Calu3 (cell line): ENCODE data around the gene APBB1. TPM values are rescaled to one million over a fixed set of nuclear protein-coding genes. Genes with fewer than 3 reads are reported as not detected.

Source experiments
- BruUV-seq: library from RNA; stranded (reverse); fragments of 400-500 nt; replicated peaks from 2 replicates; lab custom pipeline; 2021; lab: Mats Ljungman, UMichigan
- CTCF ChIA-PET: fragments of 300-600 bp; sonication (Branson Sonifier 250); formaldehyde crosslinking; loops from one replicate; lab custom pipeline; 2022; ENCODE audit warnings: antibody characterized with exemption; lab: Charles Lee
- DNase-seq: peaks from one replicate; pipeline ENCODE4 v3.0.0; 2022
- H3K27ac Mint-ChIP-seq: one replicate; pipeline ENCODE4 v1.8.0; 2022; ENCODE audit warnings: mixed read lengths; ENCODE audit not compliant: unreplicated experiment
- H3K27me3 Mint-ChIP-seq: one replicate; pipeline ENCODE4 v1.8.0; 2022; ENCODE audit warnings: mixed read lengths; ENCODE audit not compliant: unreplicated experiment
- H3K36me3 Mint-ChIP-seq: one replicate; pipeline ENCODE4 v1.8.0; 2022; ENCODE audit warnings: mild to moderate bottlenecking, moderate library complexity, mixed read lengths; ENCODE audit not compliant: insufficient read depth, unreplicated experiment
- H3K4me1 Mint-ChIP-seq: one replicate; pipeline ENCODE4 v1.8.0; 2022; ENCODE audit warnings: mild to moderate bottlenecking, low read depth, mixed read lengths; ENCODE audit not compliant: unreplicated experiment
- H3K4me3 Mint-ChIP-seq: one replicate; pipeline ENCODE4 v1.8.0; 2022; ENCODE audit warnings: mild to moderate bottlenecking, low read depth, moderate library complexity, mixed read lengths; ENCODE audit not compliant: unreplicated experiment
- H3K9me3 Mint-ChIP-seq: one replicate; pipeline ENCODE4 v1.8.0; 2022; ENCODE audit warnings: low read depth, mixed read lengths; ENCODE audit not compliant: unreplicated experiment
- CTCF ChIP-seq: fragments of 200-600 bp; IDR thresholded peaks from one replicate; pipeline ENCODE4 v1.8.0; 2022; ENCODE audit warnings: antibody characterized with exemption; ENCODE audit not compliant: unreplicated experiment
- intact Hi-C: fragments of 100-400 bp; cut with micrococcal nuclease; formaldehyde crosslinking; loops from one replicate; pipeline ENCODE4 v1.10.0; 2022; ENCODE audit not compliant: unreplicated experiment
- total RNA-seq: library from RNA; stranded (reverse); gene quantifications from 2 replicates; pipeline ENCODE4 v1.2.3, GENCODE V29; 2022

APBB1 gene
- total RNA-seq, 1 experiment from 2014 or later, result 2.8 TPM

GRCh38 chr11:6360183-6360582, 58.7 kb downstream of the APBB1 start:
- CTCF ChIA-PET, result interaction anchor here (0.7 kb wide), 1 partner anchor 1732 kb away, joined by 3 read pairs; no protein-coding TSS in a partner anchor
- intact Hi-C loops, result no loop called here

GRCh38 chr11:6357222-6357621, 61.7 kb downstream of the APBB1 start:
- peaks cover 22% of the 10 kb centered on the region for H3K4me1 Mint-ChIP-seq
- CTCF ChIA-PET, result no interaction called here
- no peaks in the 10 kb centered on the region for H3K9me3 Mint-ChIP-seq
- no peak overlapping the region for H3K4me3 Mint-ChIP-seq
- intact Hi-C loops, result no loop called here
- H3K27me3 Mint-ChIP-seq, result no peaks in the 10 kb centered on the region
- no peak overlapping the region for H3K27ac Mint-ChIP-seq
- no peak for DNase-seq
- TF ChIP-seq CTCF, result no peak
- BruUV-seq, result no TSS peak
- no peaks in the 10 kb centered on the region for H3K36me3 Mint-ChIP-seq

More at GRCh38 chr11:6360183-6360582, 58.7 kb downstream of the APBB1 start:
- BruUV-seq, result no TSS peak
- Mint-ChIP-seq H3K27ac (no peak overlapping the region), H3K4me3 (no peak overlapping the region), H3K9me3 (no peaks in the 10 kb centered on the region), H3K27me3 (no peaks in the 10 kb centered on the region), H3K36me3 (no peaks in the 10 kb centered on the region), H3K4me1 (peaks cover 14% of the 10 kb centered on the region)
- no peak for DNase-seq
- no peak for TF ChIP-seq CTCF

- no peak for DNase-seq
- CTCF ChIA-PET, result no interaction called here
- H3K27ac Mint-ChIP-seq, result no peak overlapping the region
- no TSS peak for BruUV-seq
- H3K4me1 Mint-ChIP-seq, result peaks cover 22% of the 10 kb centered on the region
- intact Hi-C loops, result no loop called here
- no peaks in the 10 kb centered on the region for H3K9me3 Mint-ChIP-seq
- H3K36me3 Mint-ChIP-seq, result no peaks in the 10 kb centered on the region
- H3K4me3 Mint-ChIP-seq, result no peak overlapping the region
- TF ChIP-seq CTCF, result no peak
- no peaks in the 10 kb centered on the region for H3K27me3 Mint-ChIP-seq
Observed at GRCh38 chr11:6356503-6357055, 62.3 kb downstream of the APBB1 start.

GRCh38 chr11:6354651-6355485, 64.0 kb downstream of the APBB1 start:
- no peaks in the 10 kb centered on the region for H3K36me3 Mint-ChIP-seq
- intact Hi-C loops, result loop anchor here (1.0 to 5.0 kb wide), 4 partner anchors 38 to 1233 kb away; partner anchors contain the start of gene OR52E5
- H3K4me1 Mint-ChIP-seq, result peaks cover 22% of the 10 kb centered on the region
- no peaks in the 10 kb centered on the region for H3K9me3 Mint-ChIP-seq
- BruUV-seq, result no TSS peak
- CTCF ChIA-PET, result interaction anchor here (1.1 to 3.2 kb wide), 6 partner anchors 8 to 362 kb away, joined by 3 to 33 read pairs (median 10); no protein-coding TSS in a partner anchor
- no peak overlapping the region for H3K4me3 Mint-ChIP-seq
- no peak overlapping the region for H3K27ac Mint-ChIP-seq
- no peaks in the 10 kb centered on the region for H3K27me3 Mint-ChIP-seq
- DNase-seq, result no peak
- TF ChIP-seq CTCF, result no peak
